H1 (cell line): Measurements from ENCODE around the gene CEP68. TPM values are rescaled to one million over a fixed set of nuclear protein-coding genes. Genes with fewer than 3 reads are reported as not detected.

ENCODE experiments used
- CTCF ChIA-PET: fragments of 300-600 bp; sonication (Branson Sonifier 250); formaldehyde crosslinking; loops from one replicate; lab custom pipeline; 2021; ENCODE audit not compliant: partially characterized antibody; lab: Charles Lee
- POLR2A ChIA-PET: fragments of 300-600 bp; sonication (Branson Sonifier 250); formaldehyde crosslinking; loops from one replicate; lab custom pipeline; 2021; ENCODE audit warnings: inconsistent platforms; ENCODE audit not compliant: partially characterized antibody; lab: Charles Lee
- DNase-seq, 2 experiments: peaks; one replicate each; pipeline versions ENCODE4 v3.0.0 to v3.0.0-alpha.2; 2010 to 2022; ENCODE audit warnings: low spot score in 2 of 2, low read depth in 1 of 2, mixed read lengths in 1 of 2
- FAIRE-seq: peaks from 2 replicates; lab custom pipeline; 2011; peaks lifted over from hg19 to GRCh38; lab: Jason Lieb, UNC
- H2AFZ ChIP-seq: 2 replicates; pipeline ENCODE4 v1.8.1; 2012; ENCODE audit warnings: low read length, inconsistent platforms
- H2AK5ac ChIP-seq: 2 replicates; pipeline ENCODE4 v1.6.1; 2013; ENCODE audit warnings: low read depth, low read length
- H2BK120ac ChIP-seq: replicated peaks from 2 replicates; pipeline ENCODE3; 2013; ENCODE audit warnings: low read depth, low read length, inconsistent platforms
- H2BK12ac ChIP-seq: 2 replicates; pipeline ENCODE4 v1.6.1; 2013; ENCODE audit warnings: low read depth, low read length
- H2BK15ac ChIP-seq: 2 replicates; pipeline ENCODE4 v1.6.1; 2013; ENCODE audit warnings: low read length
- H2BK20ac ChIP-seq: 2 replicates; pipeline ENCODE4 v1.6.1; 2013; ENCODE audit warnings: low read length
- H2BK5ac ChIP-seq: 2 replicates; pipeline ENCODE4 v1.6.1; 2013; ENCODE audit warnings: low read depth, low read length
- H3K14ac ChIP-seq: 2 replicates; pipeline ENCODE4 v1.6.1; 2013; ENCODE audit warnings: inconsistent platforms; ENCODE audit not compliant: insufficient read length
- H3K18ac ChIP-seq: 2 replicates; pipeline ENCODE4 v1.6.1; 2013; ENCODE audit warnings: low read length; ENCODE audit errors: extremely low read depth
- H3K23ac ChIP-seq: 2 replicates; pipeline ENCODE4 v1.6.1; 2013; ENCODE audit warnings: inconsistent platforms; ENCODE audit not compliant: insufficient read length
- H3K23me2 ChIP-seq: 2 replicates; pipeline ENCODE4 v1.6.1; 2013; ENCODE audit warnings: low read depth, low read length
- H3K27ac ChIP-seq: 2 replicates; pipeline ENCODE4 v1.6.1; 2011; ENCODE audit warnings: low read depth, low read length, inconsistent platforms
- H3K27me3 ChIP-seq, 4 experiments: replicated peaks in 1 of 4; 1 replicate in 1 of 4; 2 replicates in 3 of 4; pipeline versions ENCODE4 v1.6.1 to v1.8.1; 2011 to 2013; ENCODE audit warnings: low read length in 3 of 4, mild to moderate bottlenecking in 3 of 4, inconsistent platforms in 2 of 4, mixed read lengths in 2 of 4, moderate library complexity in 1 of 4; ENCODE audit not compliant: control insufficient read depth in 3 of 4, insufficient read depth in 3 of 4; ENCODE audit errors: extremely low read depth in 1 of 4
- H3K36me3 ChIP-seq, 4 experiments: 2 replicates each; pipeline versions ENCODE4 v1.6.1 to v1.8.1; 2011 to 2013; ENCODE audit warnings: mild to moderate bottlenecking in 4 of 4, low read length in 3 of 4, moderate library complexity in 2 of 4, control low read depth in 1 of 4, inconsistent platforms in 1 of 4; ENCODE audit not compliant: insufficient read depth in 4 of 4, control insufficient read depth in 2 of 4
- H3K4ac ChIP-seq: replicated peaks from 2 replicates; pipeline ENCODE3; 2013; ENCODE audit warnings: low read length, low read depth, mixed read lengths, inconsistent platforms; ENCODE audit not compliant: insufficient read length
- H3K4me1 ChIP-seq, 4 experiments: replicated peaks in 1 of 4; 1 replicate in 1 of 4; 2 replicates in 3 of 4; pipeline versions ENCODE4 v1.6.1 to v1.8.1; 2011 to 2013; ENCODE audit warnings: low read length in 3 of 4, inconsistent platforms in 2 of 4, mixed read lengths in 1 of 4; ENCODE audit not compliant: insufficient read depth in 4 of 4, control insufficient read depth in 3 of 4
- H3K4me2 ChIP-seq, 2 experiments: 2 replicates each; pipeline versions ENCODE4 v1.6.1 to v1.8.1; 2011 to 2013; ENCODE audit warnings: low read depth in 2 of 2, low read length in 2 of 2, control low read depth in 1 of 2, inconsistent platforms in 1 of 2, mild to moderate bottlenecking in 1 of 2; ENCODE audit not compliant: insufficient read depth in 1 of 2
- H3K4me3 ChIP-seq, 4 experiments: fragments of 200-600, 300-600 bp in 1 of 4; sonication (generic), shearing (Covaris generic), sonication (Bioruptor Twin) in 1 of 4; 2 replicates each; pipeline versions ENCODE4 v1.5.1 to v1.8.1; 2011 to 2016; ENCODE audit warnings: low read length in 4 of 4, low read depth in 3 of 4, control low read depth in 2 of 4, inconsistent platforms in 2 of 4, mild to moderate bottlenecking in 2 of 4, mixed read lengths in 1 of 4, moderate library complexity in 1 of 4; ENCODE audit not compliant: insufficient read depth in 2 of 4; ENCODE audit errors: extremely low read depth in 1 of 4
- H3K56ac ChIP-seq: replicated peaks from 2 replicates; pipeline ENCODE3; 2013; ENCODE audit warnings: low read depth, mild to moderate bottlenecking, mixed read lengths, low read length, inconsistent platforms; ENCODE audit not compliant: insufficient read length
- H3K79me1 ChIP-seq: 2 replicates; pipeline ENCODE4 v1.6.1; 2013; ENCODE audit warnings: low read depth, low read length, control low read depth
- H3K79me2 ChIP-seq, 2 experiments: 2 replicates each; pipeline versions ENCODE4 v1.6.1 to v1.8.1; 2012 to 2013; ENCODE audit warnings: low read length in 2 of 2, mild to moderate bottlenecking in 2 of 2, inconsistent platforms in 1 of 2; ENCODE audit not compliant: insufficient read depth in 2 of 2, control insufficient read depth in 1 of 2
- H3K9ac ChIP-seq, 4 experiments: replicated peaks in 1 of 4; 1 replicate in 1 of 4; 2 replicates in 3 of 4; pipeline versions ENCODE4 v1.6.1 to v1.8.1; 2011 to 2013; ENCODE audit warnings: low read depth in 3 of 4, low read length in 3 of 4, control low read depth in 2 of 4, mild to moderate bottlenecking in 2 of 4, moderate library complexity in 2 of 4, inconsistent platforms in 1 of 4; ENCODE audit errors: extremely low read depth in 1 of 4
- H3K9me3 ChIP-seq, 2 experiments: 2 replicates each; pipeline versions ENCODE4 v1.6.1 to v1.8.1; 2012 to 2013; ENCODE audit warnings: mild to moderate bottlenecking in 2 of 2, moderate library complexity in 2 of 2, control low read depth in 1 of 2, inconsistent platforms in 1 of 2, low read depth in 1 of 2, low read length in 1 of 2, mixed read lengths in 1 of 2; ENCODE audit not compliant: insufficient read depth in 2 of 2
- H4K20me1 ChIP-seq, 2 experiments: replicated peaks in 1 of 2; 2 replicates each; pipeline versions ENCODE3 to v1.8.1; 2011 to 2013; ENCODE audit warnings: inconsistent platforms in 2 of 2, low read length in 2 of 2, mild to moderate bottlenecking in 1 of 2; ENCODE audit not compliant: insufficient read depth in 2 of 2, control insufficient read depth in 1 of 2
- H4K5ac ChIP-seq: 2 replicates; pipeline ENCODE4 v1.6.1; 2013; ENCODE audit warnings: low read length, low read depth, mixed read lengths, inconsistent platforms; ENCODE audit not compliant: insufficient read length
- H4K8ac ChIP-seq: 2 replicates; pipeline ENCODE4 v1.8.0; 2013; ENCODE audit warnings: mild to moderate bottlenecking, moderate library complexity, low read length, inconsistent platforms; ENCODE audit not compliant: insufficient read depth; ENCODE audit errors: extremely low read depth
- H4K91ac ChIP-seq: replicated peaks from 2 replicates; pipeline ENCODE3; 2013; ENCODE audit warnings: low read length, mixed read lengths, inconsistent platforms; ENCODE audit not compliant: insufficient read length
- WGBS, 2 experiments: shearing (Covaris generic) in 1 of 2; methylation state at CpG; one replicate each; pipeline versions ENCODE4 v1.1.6 to v1.1.7; 2013 to 2015; ENCODE audit warnings: low lambda C conversion rate in 2 of 2, mixed read lengths in 2 of 2, inconsistent platforms in 1 of 2, low coverage in 1 of 2, missing lambda C conversion rate in 1 of 2; ENCODE audit not compliant: insufficient replicate concordance in 2 of 2, insufficient coverage in 1 of 2, insufficient read length in 1 of 2; ENCODE audit errors: extremely low coverage in 1 of 2, missing lambda C conversion rate in 1 of 2; 5-methylcytosine and 5-hydroxymethylcytosine counted together
- polyA plus RNA-seq, 7 experiments: library from polyadenylated mRNA; depleted of rRNA in 3 of 7; stranded (reverse) in 5 of 7; unstranded in 2 of 7; fragments of >200 nt in 5 of 7; fragments of 200-250 nt in 2 of 7; gene quantifications; 1 replicate in 5 of 7; 2 replicates in 1 of 7; 4 replicates in 1 of 7; pipeline versions ENCODE4 v1.2.1 to v1.2.3, GENCODE V29; 2011 to 2013; ENCODE audit warnings: missing spikeins in 2 of 7, mixed read lengths in 2 of 7
- total RNA-seq: library from RNA; stranded (reverse); fragmentation: NEBNext Ultra II Directional; extraction: Animal tissue kit (Norgen Biotek cat#: 25700); gene quantifications from 2 replicates; pipeline ENCODE4 v1.2.1, GENCODE V29; 2021

The CEP68 gene
- total and polyA plus RNA-seq, 2 of the 8 experiments (the other 6 are each of a cell fraction or from before 2014, with no cell fraction given) = 23.2 to 24.7 TPM

DNA sequence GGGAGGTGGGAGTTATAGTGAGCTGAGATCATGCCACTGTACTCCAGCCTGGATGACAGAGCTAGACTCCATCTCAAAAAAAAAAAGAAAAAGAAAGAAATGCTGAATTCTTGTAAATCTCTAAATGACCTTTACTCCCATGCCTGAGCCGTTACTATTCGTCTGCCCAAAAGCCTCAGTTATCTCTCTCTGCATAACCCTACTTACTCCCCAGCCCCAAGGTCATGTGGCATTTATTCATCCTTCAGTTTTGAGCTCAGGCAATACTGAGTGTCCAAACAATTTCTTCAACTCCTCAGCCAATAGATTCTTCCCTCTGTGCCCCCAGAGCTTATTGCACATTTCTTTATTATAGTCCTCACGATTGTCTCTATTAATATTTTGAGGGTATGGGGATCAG lies 44.9 kb downstream of the CEP68 start:
- Histone ChIP-seq H2BK12ac (no peak overlapping the region), H3K4ac (no peak overlapping the region), H2BK15ac (no peak overlapping the region), H4K8ac (no peak overlapping the region), H3K4me3 (no peak overlapping the region), H3K79me2 (peaks cover 0 to 9% of the 10 kb centered on the region in 2 experiments; a peak in 2 of 4 replicates), H2BK20ac (no peak overlapping the region), H2BK120ac (no peak overlapping the region), H3K23ac (no peak overlapping the region), H3K56ac (no peak overlapping the region), H3K79me1 (no peaks in the 10 kb centered on the region; the same call in 1 of the 2 replicates), H2BK5ac (no peak overlapping the region), H4K91ac (no peak overlapping the region), H3K14ac (no peak overlapping the region), H3K9me3 (no peaks in the 10 kb centered on the region), H3K27me3 (no peaks in the 10 kb centered on the region), H3K36me3 (peaks cover 4 to 47% (median 6%) of the 10 kb centered on the region in 4 experiments; a peak in 5 of 8 replicates), H3K4me2 (no peak overlapping the region), H4K20me1 (peaks cover 2 to 3% of the 10 kb centered on the region in 2 experiments), H3K18ac (no peak overlapping the region), H3K27ac (no peak overlapping the region), H4K5ac (no peak overlapping the region), H3K23me2 (no peaks in the 10 kb centered on the region), H3K9ac (no peak overlapping the region), H3K4me1 (no peaks in the 10 kb centered on the region), H2AFZ (no peak overlapping the region), H2AK5ac (no peak overlapping the region)
- WGBS, 2 experiments = 82% methylated on average over 3 of the region's 3 CpGs; no CpG with 5 or more reads in 1 of the 2 experiments
- no peak for DNase-seq
- CTCF ChIA-PET = interaction anchor here (0.7 to 1.4 kb wide), 3 partner anchors 9 to 122 kb away, joined by 3 to 4 read pairs (median 3); no protein-coding TSS in a partner anchor
- POLR2A ChIA-PET = no interaction called here
- no peak for FAIRE-seq
